HUES48 (cell line): ENCODE measurements around the gene KITLG.
"Not testable (repeated sequence)": the region's sequence is repeated elsewhere in the genome, so short reads cannot be mapped to it uniquely, and the experiment has no call there.

ENCODE experiments used
- H3K27ac ChIP-seq: one replicate; pipeline ENCODE4 v1.7.0; 2013; ENCODE audit warnings: low read depth, low read length, inconsistent platforms
- H3K27me3 ChIP-seq: 2 replicates; pipeline ENCODE4 v1.6.1; 2013; ENCODE audit warnings: mild to moderate bottlenecking, low read length; ENCODE audit not compliant: control insufficient read depth, insufficient read depth
- H3K36me3 ChIP-seq: 2 replicates; pipeline ENCODE4 v1.6.1; 2013; ENCODE audit warnings: low read length; ENCODE audit not compliant: control insufficient read depth, insufficient read depth
- H3K4me1 ChIP-seq: 2 replicates; pipeline ENCODE4 v1.6.1; 2013; ENCODE audit warnings: mild to moderate bottlenecking, low read length; ENCODE audit not compliant: control insufficient read depth, insufficient read depth
- H3K4me3 ChIP-seq: 2 replicates; pipeline ENCODE4 v1.5.1; 2013; ENCODE audit warnings: mild to moderate bottlenecking, low read depth, low read length
- H3K9ac ChIP-seq: 2 replicates; pipeline ENCODE4 v1.6.1; 2013; ENCODE audit warnings: mild to moderate bottlenecking, low read depth, low read length, moderate library complexity
- H3K9me3 ChIP-seq: 2 replicates; pipeline ENCODE4 v1.6.1; 2013; ENCODE audit warnings: low read length; ENCODE audit not compliant: control insufficient read depth, insufficient read depth

KITLG gene

GRCh38 chr12:88509851-88510250 lies 70.4 kb downstream of the KITLG start:
- Histone ChIP-seq H3K27ac (no peak overlapping the region), H3K36me3 (peaks cover 9% of the 10 kb centered on the region), H3K4me1 (no peaks in the 10 kb centered on the region), H3K4me3 (no peak overlapping the region), H3K9ac (no peak overlapping the region), H3K27me3 (no peaks in the 10 kb centered on the region), H3K9me3 (no peaks in the 10 kb centered on the region)

GRCh38 chr12:88509347-88509746 lies 70.9 kb downstream of the KITLG start:
- H3K4me3 ChIP-seq: no peak overlapping the region
- H3K36me3 ChIP-seq: peaks cover 9% of the 10 kb centered on the region
- H3K27ac ChIP-seq: no peak overlapping the region
- H3K27me3 ChIP-seq: no peaks in the 10 kb centered on the region
- no peak overlapping the region for H3K9ac ChIP-seq
- H3K9me3 ChIP-seq: no peaks in the 10 kb centered on the region
- H3K4me1 ChIP-seq: no peaks in the 10 kb centered on the region

GRCh38 chr12:88507851-88508250 lies 72.4 kb downstream of the KITLG start:
- not testable (repeated sequence) for H3K9me3 ChIP-seq, H3K9ac ChIP-seq, H3K27me3 ChIP-seq, H3K4me3 ChIP-seq, H3K36me3 ChIP-seq, H3K4me1 ChIP-seq, H3K27ac ChIP-seq

DNA sequence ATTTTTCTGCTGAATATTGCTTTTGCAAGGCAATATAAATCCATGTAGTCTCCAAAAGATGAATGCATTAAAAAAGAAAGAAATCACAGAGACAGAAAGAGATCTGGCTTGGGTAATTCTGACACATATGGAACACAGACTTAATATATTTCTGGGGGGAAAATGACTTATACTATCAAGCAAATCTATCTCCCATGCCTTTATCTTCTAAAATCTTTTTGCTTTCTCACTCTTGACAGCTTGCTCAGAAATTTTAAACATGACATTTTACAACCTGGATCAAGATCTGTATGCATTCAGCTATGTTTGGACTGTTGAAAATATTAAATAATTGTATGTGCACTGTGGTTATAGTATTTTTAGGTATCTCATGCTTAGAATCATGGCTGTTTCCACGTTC lies 73.0 kb downstream of the KITLG start:
- no peaks in the 10 kb centered on the region for H3K27me3 ChIP-seq
- H3K4me3 ChIP-seq: no peak overlapping the region
- H3K9ac ChIP-seq: no peak overlapping the region
- H3K36me3 ChIP-seq: peaks cover 9% of the 10 kb centered on the region
- no peak overlapping the region for H3K27ac ChIP-seq
- H3K4me1 ChIP-seq: peaks cover 12% of the 10 kb centered on the region
- H3K9me3 ChIP-seq: no peaks in the 10 kb centered on the region

DNA sequence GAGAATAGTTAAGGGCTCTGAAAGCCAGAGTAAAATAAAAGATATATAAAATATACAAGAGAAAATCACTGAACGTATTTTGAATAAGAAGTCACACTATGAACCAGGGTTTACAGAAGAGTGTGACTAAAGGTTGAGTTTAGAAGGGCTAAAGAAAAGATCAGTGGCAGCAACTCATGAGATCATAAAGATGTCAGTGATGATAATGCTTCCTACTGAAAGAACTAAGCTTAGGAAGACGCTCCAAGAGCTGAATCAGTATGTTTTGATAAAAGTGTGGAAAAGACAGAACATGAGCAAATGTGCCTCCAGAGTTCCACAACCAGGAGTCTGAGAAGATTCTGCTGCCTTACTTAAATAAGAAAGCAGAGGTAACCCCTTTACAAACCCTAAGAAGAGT lies 74.6 kb downstream of the KITLG start:
- no peak overlapping the region for H3K27ac ChIP-seq
- no peak overlapping the region for H3K4me3 ChIP-seq
- H3K9ac ChIP-seq: no peak overlapping the region
- H3K27me3 ChIP-seq: no peaks in the 10 kb centered on the region
- peaks cover 12% of the 10 kb centered on the region for H3K4me1 ChIP-seq
- H3K36me3 ChIP-seq: peaks cover 9% of the 10 kb centered on the region
- H3K9me3 ChIP-seq: no peaks in the 10 kb centered on the region

GRCh38 chr12:88503281-88503703 lies 77.0 kb downstream of the KITLG start:
- Histone ChIP-seq H3K36me3 (peaks cover 9% of the 10 kb centered on the region), H3K27me3 (no peaks in the 10 kb centered on the region), H3K9ac (no peak overlapping the region), H3K9me3 (no peaks in the 10 kb centered on the region), H3K4me3 (no peak overlapping the region), H3K4me1 (peaks cover 12% of the 10 kb centered on the region), H3K27ac (no peak overlapping the region)

- H3K27ac ChIP-seq: no peak overlapping the region
- no peaks in the 10 kb centered on the region for H3K27me3 ChIP-seq
- H3K4me3 ChIP-seq: no peak overlapping the region
- H3K4me1 ChIP-seq: peaks cover 12% of the 10 kb centered on the region
- H3K9me3 ChIP-seq: no peaks in the 10 kb centered on the region
- H3K36me3 ChIP-seq: peaks cover 9% of the 10 kb centered on the region
- H3K9ac ChIP-seq: no peak overlapping the region
Measured at GRCh38 chr12:88501972-88502938, 78.0 kb downstream of the KITLG start.

- H3K4me3 ChIP-seq: no peak overlapping the region
- no peak overlapping the region for H3K27ac ChIP-seq
- no peaks in the 10 kb centered on the region for H3K36me3 ChIP-seq
- H3K9me3 ChIP-seq: no peaks in the 10 kb centered on the region
- no peak overlapping the region for H3K9ac ChIP-seq
- no peaks in the 10 kb centered on the region for H3K27me3 ChIP-seq
- H3K4me1 ChIP-seq: no peaks in the 10 kb centered on the region
Measured at GRCh38 chr12:88496891-88497371, 83.3 kb downstream of the KITLG start.

DNA sequence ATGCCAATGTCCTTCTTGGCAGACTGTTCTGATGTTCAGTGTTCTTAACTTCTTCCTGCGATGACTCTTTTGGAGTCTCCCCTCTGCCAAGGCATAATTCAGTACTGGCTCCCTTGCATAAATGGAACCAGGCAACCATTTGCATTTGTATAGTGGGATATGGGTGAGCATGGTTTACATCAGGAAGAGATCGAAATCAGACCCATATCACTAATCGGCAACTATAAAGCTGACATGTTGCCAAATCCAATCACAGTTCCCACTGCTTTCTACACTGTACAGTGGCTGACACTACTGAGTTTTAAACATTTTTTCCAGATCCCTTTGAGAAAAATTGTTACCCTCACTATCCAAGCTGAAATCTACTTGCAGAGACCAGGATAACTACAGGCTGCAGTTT lies 83.8 kb downstream of the KITLG start:
- H3K4me3 ChIP-seq: no peak overlapping the region
- H3K27me3 ChIP-seq: no peaks in the 10 kb centered on the region
- no peaks in the 10 kb centered on the region for H3K9me3 ChIP-seq
- H3K9ac ChIP-seq: no peak overlapping the region
- no peaks in the 10 kb centered on the region for H3K4me1 ChIP-seq
- no peaks in the 10 kb centered on the region for H3K36me3 ChIP-seq
- no peak overlapping the region for H3K27ac ChIP-seq

DNA sequence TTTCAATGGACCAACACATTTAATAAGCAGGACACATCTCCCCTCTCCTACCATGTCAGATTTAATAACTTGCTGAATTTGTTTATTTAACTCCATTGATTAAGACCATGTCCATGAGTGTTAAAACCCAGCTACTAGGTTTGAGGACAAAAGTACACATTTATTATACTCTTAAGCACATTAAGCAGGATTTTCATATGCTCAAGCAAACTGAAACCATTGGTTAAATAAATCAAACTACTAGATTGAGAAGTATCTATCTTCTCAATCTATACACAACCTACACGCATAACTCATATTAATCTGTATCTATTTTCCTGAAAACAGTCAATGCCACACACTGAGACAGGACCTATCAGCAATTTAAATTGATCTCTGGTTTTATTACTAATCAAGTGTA lies 85.2 kb downstream of the KITLG start:
- Histone ChIP-seq H3K4me1 (no peaks in the 10 kb centered on the region), H3K36me3 (no peaks in the 10 kb centered on the region), H3K4me3 (no peak overlapping the region), H3K27me3 (no peaks in the 10 kb centered on the region), H3K9me3 (no peaks in the 10 kb centered on the region), H3K27ac (no peak overlapping the region), H3K9ac (no peak overlapping the region)

DNA sequence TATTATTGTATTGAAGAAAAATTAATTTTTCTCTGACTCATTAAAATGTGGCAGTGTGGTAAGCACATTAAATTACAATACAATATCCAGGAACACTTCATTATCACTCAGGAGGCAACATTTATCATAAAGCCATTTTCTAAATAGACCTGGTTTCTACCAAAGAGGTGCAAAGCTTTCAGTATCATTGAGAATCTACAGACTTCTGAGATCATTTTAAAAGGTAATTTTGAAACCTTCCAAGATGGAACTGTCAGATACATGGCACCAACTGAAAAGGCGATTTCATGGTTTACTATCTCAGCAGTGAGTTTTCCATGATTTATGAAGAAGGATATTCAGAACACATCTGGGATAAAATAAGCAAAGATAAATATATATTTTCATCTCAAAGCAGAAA lies 85.8 kb downstream of the KITLG start:
- no peaks in the 10 kb centered on the region for H3K36me3 ChIP-seq
- H3K27me3 ChIP-seq: no peaks in the 10 kb centered on the region
- no peaks in the 10 kb centered on the region for H3K4me1 ChIP-seq
- H3K4me3 ChIP-seq: no peak overlapping the region
- no peaks in the 10 kb centered on the region for H3K9me3 ChIP-seq
- no peak overlapping the region for H3K27ac ChIP-seq
- no peak overlapping the region for H3K9ac ChIP-seq
